Neutrophil (primary cell): ENCODE measurements around the gene SLC25A6.
"Not testable (repeated sequence)": the region's sequence is repeated elsewhere in the genome, so short reads cannot be mapped to it uniquely, and the experiment has no call there.

ENCODE experiments used
- H3K27ac ChIP-seq: fragments of 200-600 bp; sonication (generic); 2 replicates; pipeline ENCODE4 v1.5.1; 2016; ENCODE audit warnings: mild to moderate bottlenecking, moderate library complexity
- H3K27me3 ChIP-seq: fragments of 200-600 bp; sonication (generic); 2 replicates; pipeline ENCODE4 v1.6.0; 2016; ENCODE audit warnings: mild to moderate bottlenecking
- H3K36me3 ChIP-seq: fragments of 200-600 bp; sonication (generic); 2 replicates; pipeline ENCODE4 v1.5.1; 2017
- H3K4me1 ChIP-seq, 2 experiments: fragments of 200-600 bp in 1 of 2; sonication (generic) in 1 of 2; 1 replicate in 1 of 2; 2 replicates in 1 of 2; pipeline versions ENCODE4 v1.5.1 to v1.6.1; 2013 to 2016; ENCODE audit warnings: low read depth in 1 of 2, low read length in 1 of 2, mild to moderate bottlenecking in 1 of 2, moderate library complexity in 1 of 2; ENCODE audit not compliant: control insufficient read depth in 1 of 2, insufficient read depth in 1 of 2
- H3K4me3 ChIP-seq, 2 experiments: fragments of 200-600 bp in 1 of 2; sonication (generic) in 1 of 2; 1 replicate in 1 of 2; 2 replicates in 1 of 2; pipeline ENCODE4 v1.5.1; 2013 to 2016; ENCODE audit warnings: low read depth in 1 of 2, low read length in 1 of 2, mild to moderate bottlenecking in 1 of 2, moderate library complexity in 1 of 2
- H3K9me3 ChIP-seq: fragments of 200-600 bp; sonication (generic); 2 replicates; pipeline ENCODE4 v1.5.1; 2016
- CTCF ChIP-seq: fragments of 200-600 bp; sonication (generic); IDR thresholded peaks from 2 replicates; pipeline ENCODE4 v1.5.1; 2016; ENCODE audit warnings: antibody characterized with exemption

SLC25A6 gene

GRCh38 chrX:1407035-1407434, 15.1 kb upstream of the SLC25A6 start:
- Histone ChIP-seq H3K9me3 (no peaks in the 10 kb centered on the region), H3K4me1 (no peaks in the 10 kb centered on the region), H3K27me3 (no peaks in the 10 kb centered on the region), H3K4me3 (no peak overlapping the region), H3K36me3 (peaks cover 62% of the 10 kb centered on the region), H3K27ac (no peak overlapping the region)
- TF ChIP-seq CTCF = no peak

- peaks cover 67% of the 10 kb centered on the region for H3K36me3 ChIP-seq
Observed at GRCh38 chrX:1405769-1406168, 13.9 kb upstream of the SLC25A6 start.

GRCh38 chrX:1403867-1404266, 12.0 kb upstream of the SLC25A6 start:
- H3K27me3 ChIP-seq, H3K27ac ChIP-seq, H3K4me3 ChIP-seq, H3K4me1 ChIP-seq, H3K9me3 ChIP-seq: not testable (repeated sequence)
- peaks cover 79% of the 10 kb centered on the region for H3K36me3 ChIP-seq

More at GRCh38 chrX:1405769-1406168, 13.9 kb upstream of the SLC25A6 start:
- not testable (repeated sequence) for H3K4me1 ChIP-seq, H3K27me3 ChIP-seq, H3K4me3 ChIP-seq, H3K9me3 ChIP-seq, H3K27ac ChIP-seq

GRCh38 chrX:1403228-1403627, 11.3 kb upstream of the SLC25A6 start:
- Histone ChIP-seq H3K4me3 (no peak overlapping the region), H3K36me3 (peaks cover 85% of the 10 kb centered on the region), H3K27ac (no peak overlapping the region), H3K27me3 (no peaks in the 10 kb centered on the region), H3K4me1 (no peaks in the 10 kb centered on the region), H3K9me3 (no peaks in the 10 kb centered on the region)
- TF ChIP-seq CTCF = no peak

- Histone ChIP-seq H3K4me3 (no peak overlapping the region), H3K4me1 (no peaks in the 10 kb centered on the region), H3K9me3 (no peaks in the 10 kb centered on the region), H3K36me3 (peaks cover 79% of the 10 kb centered on the region), H3K27me3 (no peaks in the 10 kb centered on the region), H3K27ac (no peak overlapping the region)
- TF ChIP-seq CTCF = no peak
Observed at GRCh38 chrX:1401611-1402430, 9.9 kb upstream of the SLC25A6 start.

GRCh38 chrX:1400742-1401471, 9.0 kb upstream of the SLC25A6 start:
- TF ChIP-seq CTCF = no peak
- Histone ChIP-seq H3K4me3 (no peak overlapping the region), H3K36me3 (peaks cover 77% of the 10 kb centered on the region), H3K9me3 (no peaks in the 10 kb centered on the region), H3K4me1 (no peaks in the 10 kb centered on the region), H3K27ac (no peak overlapping the region), H3K27me3 (no peaks in the 10 kb centered on the region)
